PC-3 (cell line): Measurements from ENCODE around the gene ABCA8. TPM values are rescaled to one million over a fixed set of nuclear protein-coding genes. Genes with fewer than 3 reads are reported as not detected.

Source experiments
- ATAC-seq: fragments of 200-7000 bp; cut with Tn5 transposase; 2 replicates; pipeline ENCODE4 v1.9.1; 2020; ENCODE audit warnings: mild to moderate bottlenecking, moderate library complexity
- BruUV-seq: library from RNA; stranded (reverse); fragments of 400-500 nt; replicated peaks from 2 replicates; lab custom pipeline; 2021; lab: Mats Ljungman, UMichigan
- CTCF ChIA-PET: fragments of 300-600 bp; sonication (Branson Sonifier 250); formaldehyde crosslinking; loops from one replicate; lab custom pipeline; 2022; ENCODE audit warnings: antibody characterized with exemption; lab: Charles Lee
- POLR2A ChIA-PET: fragments of 300-600 bp; sonication (Branson Sonifier 250); formaldehyde crosslinking; loops from one replicate; lab custom pipeline; 2022; ENCODE audit warnings: antibody characterized with exemption; ENCODE audit not compliant: unreplicated experiment; lab: Charles Lee
- DNase-seq: peaks from one replicate; pipeline ENCODE4 v3.0.0-alpha.2; 2015
- H2AFZ ChIP-seq: fragments of 300-600 bp; sonication (generic); 2 replicates; pipeline ENCODE4 v1.6.0; 2016; ENCODE audit warnings: antibody characterized with exemption, low read length
- H3F3A ChIP-seq: fragments of 300-600 bp; sonication (generic); one replicate; pipeline ENCODE4 v1.6.0; 2017; ENCODE audit warnings: antibody characterized with exemption, low read length, control low read depth, mild to moderate bottlenecking; ENCODE audit not compliant: unreplicated experiment
- H3K27ac ChIP-seq: fragments of 300-600 bp; sonication (generic); 2 replicates; pipeline ENCODE4 v1.5.1; 2016; ENCODE audit warnings: mild to moderate bottlenecking, low read length
- H3K27me3 ChIP-seq: fragments of 300-600 bp; sonication (generic); 2 replicates; pipeline ENCODE4 v1.6.1; 2016; ENCODE audit warnings: low read length, mixed read lengths
- H3K36me3 ChIP-seq: fragments of 300-600 bp; sonication (generic); 2 replicates; pipeline ENCODE4 v1.6.1; 2016; ENCODE audit warnings: low read depth, mixed run types, low read length, mixed read lengths
- H3K4me1 ChIP-seq: fragments of 300-600 bp; sonication (generic); 2 replicates; pipeline ENCODE4 v1.5.1; 2016; ENCODE audit warnings: low read length; ENCODE audit not compliant: insufficient read depth
- H3K4me2 ChIP-seq: fragments of 300-600 bp; sonication (generic); 2 replicates; pipeline ENCODE4 v1.6.0; 2016; ENCODE audit warnings: low read length
- H3K4me3 ChIP-seq: fragments of 300-600 bp; sonication (generic); 2 replicates; pipeline ENCODE4 v1.5.1; 2016; ENCODE audit warnings: mild to moderate bottlenecking, low read length, mixed read lengths
- H3K79me2 ChIP-seq: fragments of 300-600 bp; sonication (generic); 2 replicates; pipeline ENCODE4 v1.6.1; 2017; ENCODE audit warnings: low read length, mixed read lengths
- H3K9ac ChIP-seq: fragments of 300-600 bp; sonication (generic); 2 replicates; pipeline ENCODE4 v1.6.0; 2016; ENCODE audit warnings: mild to moderate bottlenecking, low read length
- H3K9me2 ChIP-seq: fragments of 300-600 bp; sonication (generic); replicated peaks from 2 replicates; pipeline ENCODE4 v1.6.1; 2016; ENCODE audit warnings: mixed run types, low read length, mixed read lengths
- H3K9me3 ChIP-seq: fragments of 300-600 bp; sonication (generic); 2 replicates; pipeline ENCODE4 v1.6.1; 2016; ENCODE audit warnings: low read length, mixed read lengths
- H4K20me1 ChIP-seq: fragments of 300-600 bp; sonication (generic); 2 replicates; pipeline ENCODE4 v1.6.1; 2016; ENCODE audit warnings: low read length, mixed read lengths
- EZH2 ChIP-seq: fragments of 300-600 bp; sonication (generic); IDR thresholded peaks from one replicate; pipeline ENCODE4 v1.6.1; 2017; ENCODE audit warnings: antibody characterized with exemption, mild to moderate bottlenecking, low read length; ENCODE audit not compliant: unreplicated experiment
- EZH2phosphoT487 ChIP-seq: fragments of 300-600 bp; sonication (generic); IDR thresholded peaks from 2 replicates; pipeline ENCODE4 v1.6.1; 2018; ENCODE audit warnings: mild to moderate bottlenecking, antibody characterized with exemption, low read length, borderline replicate concordance
- intact Hi-C: fragments of 100-400 bp; cut with micrococcal nuclease; formaldehyde crosslinking; loops from 2 replicates; pipeline ENCODE4 v1.9.0; 2023
- total RNA-seq: library from RNA; depleted of rRNA; stranded (reverse); fragments of >200 nt; gene quantifications from 2 replicates; pipeline ENCODE4 v1.2.3, GENCODE V29; 2014
- TF ChIP-seq, protein P1 (sequence below): fragments of 300-600 bp; sonication (generic); conservative IDR thresholded peaks from 2 replicates; pipeline ENCODE4 v1.5.1; 2017; ENCODE audit warnings: antibody characterized with exemption, low read depth, mild to moderate bottlenecking, low read length

ABCA8 gene
- total RNA-seq, 1 experiment from 2014 or later = 0.22 TPM

DNA sequence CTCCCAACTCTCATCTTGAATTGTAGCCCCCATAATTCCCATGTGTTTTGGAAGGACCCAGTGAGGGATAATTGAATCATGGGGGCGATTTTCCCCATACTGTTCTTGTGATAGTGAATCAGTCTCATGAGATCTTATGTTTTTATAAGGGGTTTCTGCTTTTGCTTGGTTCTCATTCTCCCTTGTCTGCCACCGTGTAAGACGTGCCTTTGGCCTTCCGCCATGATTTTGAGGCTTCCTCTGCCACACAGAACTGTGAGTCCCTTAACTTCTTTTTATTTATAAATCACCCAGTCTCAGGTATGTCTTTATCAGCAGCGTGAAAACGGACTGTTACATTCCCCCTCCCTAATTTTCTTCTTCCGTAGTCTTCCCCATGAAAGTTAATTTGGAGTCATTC lies 124.0 kb downstream of the ABCA8 start:
- ChIA-PET POLR2A (no interaction called here), CTCF (no interaction called here)
- TF ChIP-seq, protein P1, sequence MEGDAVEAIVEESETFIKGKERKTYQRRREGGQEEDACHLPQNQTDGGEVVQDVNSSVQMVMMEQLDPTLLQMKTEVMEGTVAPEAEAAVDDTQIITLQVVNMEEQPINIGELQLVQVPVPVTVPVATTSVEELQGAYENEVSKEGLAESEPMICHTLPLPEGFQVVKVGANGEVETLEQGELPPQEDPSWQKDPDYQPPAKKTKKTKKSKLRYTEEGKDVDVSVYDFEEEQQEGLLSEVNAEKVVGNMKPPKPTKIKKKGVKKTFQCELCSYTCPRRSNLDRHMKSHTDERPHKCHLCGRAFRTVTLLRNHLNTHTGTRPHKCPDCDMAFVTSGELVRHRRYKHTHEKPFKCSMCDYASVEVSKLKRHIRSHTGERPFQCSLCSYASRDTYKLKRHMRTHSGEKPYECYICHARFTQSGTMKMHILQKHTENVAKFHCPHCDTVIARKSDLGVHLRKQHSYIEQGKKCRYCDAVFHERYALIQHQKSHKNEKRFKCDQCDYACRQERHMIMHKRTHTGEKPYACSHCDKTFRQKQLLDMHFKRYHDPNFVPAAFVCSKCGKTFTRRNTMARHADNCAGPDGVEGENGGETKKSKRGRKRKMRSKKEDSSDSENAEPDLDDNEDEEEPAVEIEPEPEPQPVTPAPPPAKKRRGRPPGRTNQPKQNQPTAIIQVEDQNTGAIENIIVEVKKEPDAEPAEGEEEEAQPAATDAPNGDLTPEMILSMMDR = no peak
- TF ChIP-seq EZH2phosphoT487 = no peak
- TF ChIP-seq EZH2 = no peak
- Histone ChIP-seq H3K27me3 (no peaks in the 10 kb centered on the region), H3K4me1 (peaks cover 12% of the 10 kb centered on the region), H3K4me2 (no peak overlapping the region), H3K79me2 (no peaks in the 10 kb centered on the region), H3K9me2 (no peaks in the 10 kb centered on the region), H3K9me3 (no peaks in the 10 kb centered on the region), H3K27ac (no peak overlapping the region), H3F3A (no peaks in the 10 kb centered on the region), H2AFZ (no peak overlapping the region), H3K9ac (no peak overlapping the region), H4K20me1 (no peaks in the 10 kb centered on the region), H3K36me3 (no peaks in the 10 kb centered on the region), H3K4me3 (no peak overlapping the region)
- BruUV-seq = no TSS peak
- no peak for ATAC-seq
- intact Hi-C loops = no loop called here
- DNase-seq = no peak

DNA sequence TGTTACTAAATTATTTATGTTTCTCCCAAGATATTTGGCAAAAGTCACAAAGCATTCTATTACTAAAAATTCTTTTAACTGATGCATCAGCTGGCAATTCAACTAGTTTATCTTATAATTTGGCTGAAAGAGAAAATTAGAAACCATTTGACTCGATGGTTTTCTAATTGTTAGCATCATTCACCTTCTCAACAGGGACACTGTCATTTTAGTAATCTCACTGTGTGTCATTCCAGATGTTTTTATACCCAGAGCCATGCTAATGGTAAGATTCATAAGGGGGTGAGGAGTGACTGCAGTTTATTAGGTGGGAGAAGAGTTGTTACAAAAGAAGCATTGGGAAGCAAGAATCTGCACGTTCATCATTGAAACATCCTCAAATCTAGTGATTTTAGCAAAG lies 124.9 kb downstream of the ABCA8 start:
- Histone ChIP-seq H3K9me3 (no peaks in the 10 kb centered on the region), H3K4me2 (no peak overlapping the region), H3K27me3 (no peaks in the 10 kb centered on the region), H3K4me3 (no peak overlapping the region), H3K79me2 (no peaks in the 10 kb centered on the region), H4K20me1 (no peaks in the 10 kb centered on the region), H3K4me1 (peaks cover 8% of the 10 kb centered on the region), H2AFZ (no peak overlapping the region), H3K9ac (no peak overlapping the region), H3F3A (no peaks in the 10 kb centered on the region), H3K9me2 (no peaks in the 10 kb centered on the region), H3K36me3 (no peaks in the 10 kb centered on the region), H3K27ac (no peak overlapping the region)
- ATAC-seq (no peak), DNase-seq (no peak)
- BruUV-seq = no TSS peak
- ChIA-PET POLR2A (no interaction called here), CTCF (no interaction called here)
- no peak for TF ChIP-seq EZH2phosphoT487
- TF ChIP-seq, protein P1 = no peak
- no peak for TF ChIP-seq EZH2
- intact Hi-C loops = no loop called here

DNA sequence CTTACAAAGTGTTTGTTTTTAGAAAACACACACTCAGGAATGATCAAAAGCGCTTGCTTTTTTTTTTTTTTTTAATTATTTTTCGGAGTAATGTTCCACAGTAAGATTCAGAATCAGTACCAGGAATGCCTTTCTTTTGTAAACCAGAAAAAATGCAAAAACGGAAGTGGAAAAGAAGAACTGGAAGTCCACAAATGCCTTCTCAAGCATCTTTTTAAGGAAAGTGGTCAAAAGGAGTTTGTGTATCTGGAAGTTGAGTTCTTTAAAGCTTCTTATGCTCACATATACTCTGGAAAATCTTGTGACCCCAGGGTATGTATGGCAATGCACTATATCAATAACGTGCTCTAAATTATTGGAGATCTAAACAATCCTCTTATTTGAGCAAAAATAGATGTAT lies 126.0 kb downstream of the ABCA8 start:
- Histone ChIP-seq H3F3A (no peaks in the 10 kb centered on the region), H3K9me3 (no peaks in the 10 kb centered on the region), H3K4me2 (no peak overlapping the region), H3K4me1 (no peaks in the 10 kb centered on the region), H2AFZ (no peak overlapping the region), H3K9ac (no peak overlapping the region), H3K4me3 (no peak overlapping the region), H3K27ac (no peak overlapping the region), H3K79me2 (no peaks in the 10 kb centered on the region), H3K36me3 (no peaks in the 10 kb centered on the region), H3K9me2 (no peaks in the 10 kb centered on the region), H4K20me1 (no peaks in the 10 kb centered on the region), H3K27me3 (no peaks in the 10 kb centered on the region)
- BruUV-seq = no TSS peak
- intact Hi-C loops = no loop called here
- DNase-seq = no peak
- TF ChIP-seq, protein P1 = no peak
- TF ChIP-seq EZH2phosphoT487 (no peak), EZH2 (no peak)
- ChIA-PET CTCF (no interaction called here), POLR2A (no interaction called here)
- no peak for ATAC-seq
